B cell (primary cell): ENCODE measurements around the gene PPIP5K1. TPM values are rescaled to one million over a fixed set of nuclear protein-coding genes. Genes with fewer than 3 reads are reported as not detected.
"Not testable (repeated sequence)": the region's sequence is repeated elsewhere in the genome, so short reads cannot be mapped to it uniquely, and the experiment has no call there.

ENCODE experiments used
- ATAC-seq: fragments of 200-7000 bp; cut with Tn5 transposase; one replicate; pipeline ENCODE4 v1.10.0; 2021; ENCODE audit warnings: low read depth, mild to moderate bottlenecking, moderate number of reproducible peaks, moderate library complexity
- CTCF ChIA-PET: fragments of 350-600 bp; sonication (Branson Sonifier 250); formaldehyde crosslinking; loops from one replicate; lab custom pipeline; 2021; ENCODE audit warnings: antibody characterized with exemption, inconsistent platforms; lab: Charles Lee
- POLR2A ChIA-PET: fragments of 350-600 bp; sonication (Branson Sonifier 250); formaldehyde crosslinking; loops from one replicate; lab custom pipeline; 2021; ENCODE audit warnings: antibody characterized with exemption; lab: Charles Lee
- DNase-seq: peaks from one replicate; pipeline ENCODE4 v3.0.0; 2013
- H2AFZ ChIP-seq: 2 replicates; pipeline ENCODE4 v1.6.1; 2012; ENCODE audit warnings: mild to moderate bottlenecking, low read depth, low read length; ENCODE audit not compliant: insufficient read depth, poor library complexity, severe bottlenecking
- H3K27ac ChIP-seq, 2 donors: 1 replicate in 1 of 2; 2 replicates in 1 of 2; pipeline ENCODE4 v1.5.1; 2012 to 2013; ENCODE audit warnings: low read length in 2 of 2, mild to moderate bottlenecking in 2 of 2, moderate library complexity in 1 of 2
- H3K27me3 ChIP-seq, 4 experiments: fragments of 200-600 bp in 1 of 4; sonication (generic) in 1 of 4; replicated peaks in 1 of 4; 1 replicate in 2 of 4; 2 replicates in 2 of 4; pipeline versions ENCODE4 v1.6.1 to v1.7.0; 2013 to 2016; ENCODE audit warnings: low read length in 3 of 4, mild to moderate bottlenecking in 2 of 4, mixed read lengths in 1 of 4, moderate library complexity in 1 of 4; ENCODE audit not compliant: insufficient read depth in 4 of 4, control insufficient read depth in 3 of 4; ENCODE audit errors: control extremely low read depth in 1 of 4
- H3K36me3 ChIP-seq, 2 experiments: replicated peaks in 1 of 2; 1 replicate in 1 of 2; 2 replicates in 1 of 2; pipeline versions ENCODE4 v1.6.1 to v1.7.1; 2013; ENCODE audit warnings: low read length in 1 of 2; ENCODE audit not compliant: insufficient read depth in 2 of 2, control insufficient read depth in 1 of 2; ENCODE audit errors: control extremely low read depth in 1 of 2, extremely low read depth in 1 of 2
- H3K4me1 ChIP-seq, 2 donors: fragments of 200-600 bp in 1 of 2; sonication (generic) in 1 of 2; 1 replicate in 1 of 2; 2 replicates in 1 of 2; pipeline versions ENCODE4 v1.5.1 to v1.6.1; 2013 to 2017; ENCODE audit warnings: low read length in 2 of 2; ENCODE audit not compliant: control insufficient read depth in 2 of 2, insufficient read depth in 2 of 2
- H3K4me2 ChIP-seq: replicated peaks from 2 replicates; pipeline ENCODE3; 2012; ENCODE audit warnings: mild to moderate bottlenecking, low read depth, low read length; ENCODE audit not compliant: poor library complexity, severe bottlenecking
- H3K4me3 ChIP-seq, 5 experiments: fragments of 200-600 bp in 1 of 5; sonication (generic) in 1 of 5; 1 replicate in 3 of 5; 2 replicates in 2 of 5; pipeline versions ENCODE4 v1.5.1 to v1.7.0; 2011 to 2016; ENCODE audit warnings: low read length in 4 of 5, mild to moderate bottlenecking in 4 of 5, low read depth in 2 of 5, control low read depth in 1 of 5, moderate library complexity in 1 of 5; ENCODE audit not compliant: insufficient read depth in 1 of 5; ENCODE audit errors: control extremely low read depth in 1 of 5, extremely low read depth in 1 of 5
- H3K79me2 ChIP-seq: fragments of 200-600 bp; sonication (generic); one replicate; pipeline ENCODE4 v1.6.0; 2016; ENCODE audit warnings: low read length; ENCODE audit not compliant: control insufficient read depth, insufficient read depth
- H3K9ac ChIP-seq: fragments of 200-600 bp; sonication (generic); 2 replicates; pipeline ENCODE4 v1.6.1; 2017; ENCODE audit warnings: mild to moderate bottlenecking, low read length, moderate library complexity
- H3K9me3 ChIP-seq, 3 donors: one replicate each; pipeline versions ENCODE4 v1.6.1 to v1.7.1; 2013; ENCODE audit warnings: low read length in 2 of 3; ENCODE audit not compliant: control insufficient read depth in 2 of 3, insufficient read depth in 1 of 3; ENCODE audit errors: control extremely low read depth in 1 of 3
- H4K20me1 ChIP-seq: 2 replicates; pipeline ENCODE4 v1.6.0; 2012; ENCODE audit warnings: mild to moderate bottlenecking, low read length; ENCODE audit not compliant: insufficient read depth, control insufficient read depth, poor library complexity, severe bottlenecking
- H3K27ac Mint-ChIP-seq: one replicate; pipeline ENCODE4 v1.8.0; 2021; ENCODE audit warnings: mixed read lengths
- H3K27me3 Mint-ChIP-seq: one replicate; pipeline ENCODE4 v1.8.0; 2021; ENCODE audit warnings: mixed read lengths
- H3K4me1 Mint-ChIP-seq: one replicate; pipeline ENCODE4 v1.8.0; 2021; ENCODE audit warnings: mixed read lengths
- H3K4me3 Mint-ChIP-seq: one replicate; pipeline ENCODE4 v1.8.0; 2021; ENCODE audit warnings: mixed read lengths
- H3K9me3 Mint-ChIP-seq: one replicate; pipeline ENCODE4 v1.8.0; 2022; ENCODE audit warnings: mixed read lengths; ENCODE audit not compliant: insufficient read depth
- WGBS: methylation state at CpG from one replicate; pipeline ENCODE4 v1.1.5; 2013; ENCODE audit warnings: missing lambda C conversion rate; ENCODE audit not compliant: insufficient coverage; 5-methylcytosine and 5-hydroxymethylcytosine counted together
- intact Hi-C: fragments of 100-400 bp; cut with micrococcal nuclease; formaldehyde crosslinking; loops from one replicate; pipeline ENCODE4 v1.10.0; 2022
- polyA minus RNA-seq: library from RNA; depleted of rRNA, polyadenylated mRNA; stranded (reverse); fragments of >200 nt; gene quantifications from 2 replicates; pipeline ENCODE4 v1.2.3, GENCODE V29; 2012
- polyA plus RNA-seq: library from polyadenylated mRNA; depleted of rRNA; stranded (reverse); fragments of >200 nt; gene quantifications from 2 replicates; pipeline ENCODE4 v1.2.3, GENCODE V29; 2012
- total RNA-seq, 2 donors: library from RNA; stranded (reverse); fragments of 120-200 nt in 1 of 2; gene quantifications; 1 replicate in 1 of 2; 2 replicates in 1 of 2; pipeline versions ENCODE4 v1.2.3 to v1.2.4, GENCODE V29; 2013 to 2022

Gene PPIP5K1
- 88.9 and 94.8 TPM in 2 replicates for total RNA-seq
- 18.6 TPM for total RNA-seq (2013)
- polyA plus RNA-seq, result 40.2 and 40.6 TPM in 2 replicates
- polyA minus RNA-seq, result 35.8 and 43.4 TPM in 2 replicates

DNA sequence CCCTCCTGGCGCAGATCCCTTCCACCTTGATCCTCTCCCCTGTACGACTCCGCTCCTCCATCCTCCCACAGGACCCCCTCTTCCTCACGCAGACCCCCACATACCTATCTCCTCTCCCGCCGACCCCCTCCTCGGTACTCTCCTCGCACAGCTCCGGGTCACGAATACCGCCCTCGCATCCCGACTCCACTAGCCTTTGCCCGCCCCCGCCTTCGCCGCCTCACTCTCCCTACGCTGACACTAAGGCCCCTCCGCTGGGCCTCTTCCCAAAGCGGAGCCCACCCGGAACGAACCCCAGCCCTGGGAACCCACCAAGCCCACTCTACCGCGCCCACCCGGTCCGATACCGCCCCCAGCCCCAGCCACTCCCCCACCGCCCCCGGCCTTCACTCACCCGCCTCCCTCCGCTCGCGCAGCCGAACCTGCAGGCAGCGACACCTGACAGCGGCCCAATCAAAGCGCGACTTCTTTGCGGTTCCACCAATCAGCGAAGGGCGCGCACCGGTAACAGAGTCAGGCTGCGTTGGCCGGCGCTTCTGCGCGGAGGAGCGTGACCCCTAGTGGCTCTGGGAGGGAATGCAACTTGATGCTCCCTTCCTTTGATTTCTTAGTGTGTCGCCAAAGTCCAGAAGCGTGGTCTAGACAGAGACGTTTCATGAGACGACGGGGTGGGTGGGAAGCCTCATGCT lies at the start of gene PPIP5K1:
PPIP5K1 (minus strand) TSS at position 431 of the 689 bp plus-strand sequence. CDS start 5,704 bp downstream, outside the sequence.
- H3K9me3 Mint-ChIP-seq, H3K79me2 ChIP-seq, H3K27ac ChIP-seq, intact Hi-C loops, H2AFZ ChIP-seq, H3K9ac ChIP-seq, H3K36me3 ChIP-seq, POLR2A ChIA-PET, H3K27me3 ChIP-seq, H3K27me3 Mint-ChIP-seq, H3K4me1 ChIP-seq, DNase-seq, H3K4me1 Mint-ChIP-seq, H3K4me3 Mint-ChIP-seq, H4K20me1 ChIP-seq, H3K4me2 ChIP-seq, H3K4me3 ChIP-seq, H3K9me3 ChIP-seq, CTCF ChIA-PET, H3K27ac Mint-ChIP-seq: not testable (repeated sequence)
- peak; percentile 97 for ATAC-seq
- no CpG with 5 or more reads among the region's 54 CpGs for WGBS

DNA sequence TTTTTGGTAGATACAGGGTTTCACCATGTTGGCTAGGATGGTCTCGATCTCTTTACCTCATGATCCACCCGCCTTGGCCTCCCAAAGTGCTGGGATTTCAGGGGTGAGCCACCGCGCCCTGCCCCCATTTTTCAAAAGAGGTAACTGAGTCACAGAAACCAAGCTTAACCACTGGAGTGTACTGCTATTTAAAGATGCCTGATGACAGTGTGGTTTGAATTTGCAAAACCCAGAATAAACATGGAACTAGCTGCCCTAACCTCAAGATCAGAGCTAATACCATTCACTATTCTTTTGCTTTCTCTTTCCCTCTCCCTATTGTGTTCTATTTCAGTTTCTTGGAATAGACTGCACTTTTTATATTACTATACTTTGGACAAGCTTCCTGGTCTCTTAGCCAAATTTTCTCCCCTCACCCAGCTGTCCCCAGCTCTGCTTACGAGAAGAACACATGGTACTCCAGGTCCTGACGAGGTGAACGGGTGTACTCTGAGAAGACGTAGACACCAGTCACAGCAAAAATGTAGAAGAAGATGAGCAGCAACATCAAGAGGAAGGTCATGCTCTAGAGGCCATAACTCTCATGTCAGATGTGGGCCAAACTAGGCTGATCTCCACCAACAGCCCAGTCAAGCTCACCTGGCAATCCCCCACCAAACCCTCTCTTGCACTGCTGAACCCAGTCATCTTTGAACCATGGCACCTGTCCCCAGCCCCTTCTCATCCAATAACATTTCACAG lies 48.6 kb upstream of the PPIP5K1 start:
- H4K20me1 ChIP-seq, H3K4me2 ChIP-seq, H3K4me1 ChIP-seq, POLR2A ChIA-PET, H2AFZ ChIP-seq, H3K27ac ChIP-seq, H3K9ac ChIP-seq, H3K27me3 Mint-ChIP-seq, H3K27me3 ChIP-seq, H3K9me3 ChIP-seq, H3K9me3 Mint-ChIP-seq, H3K36me3 ChIP-seq, intact Hi-C loops, H3K4me3 ChIP-seq, H3K4me3 Mint-ChIP-seq, DNase-seq, H3K4me1 Mint-ChIP-seq, ATAC-seq, H3K79me2 ChIP-seq: not testable (repeated sequence)
- peak overlapping the region; percentile 32 for H3K27ac Mint-ChIP-seq
- 80% methylated on average over 4 of the region's 8 CpGs for WGBS
- CTCF ChIA-PET, result interaction anchor here (0.7 kb wide), 1 partner anchor 81 kb away, joined by 4 read pairs; no protein-coding TSS in a partner anchor

DNA sequence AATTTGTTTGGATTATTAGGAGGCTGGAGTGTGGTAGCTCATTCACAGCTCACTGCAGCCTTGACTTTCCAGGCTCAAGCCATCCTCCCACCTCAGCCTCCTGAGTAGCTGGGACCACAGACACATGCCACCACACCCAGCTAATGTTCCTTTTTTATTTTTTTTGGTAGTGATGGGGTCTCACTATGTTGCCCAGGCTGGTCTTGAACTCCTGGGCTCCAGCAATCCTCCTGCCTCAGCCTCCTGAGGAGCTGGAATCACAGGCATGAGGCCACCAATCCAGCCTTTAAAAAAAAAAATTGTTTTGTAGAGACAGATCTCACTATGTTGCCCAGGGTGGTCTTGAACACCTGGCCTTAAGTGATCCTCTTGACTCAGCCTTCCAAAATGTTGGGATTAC lies 36.9 kb upstream of the PPIP5K1 start:
- H3K27ac Mint-ChIP-seq, H2AFZ ChIP-seq, H3K79me2 ChIP-seq, DNase-seq, H4K20me1 ChIP-seq, CTCF ChIA-PET, ATAC-seq, H3K4me3 ChIP-seq, H3K9me3 ChIP-seq, H3K27ac ChIP-seq, intact Hi-C loops, H3K4me3 Mint-ChIP-seq, H3K27me3 Mint-ChIP-seq, POLR2A ChIA-PET, H3K4me2 ChIP-seq, H3K9ac ChIP-seq, H3K4me1 ChIP-seq, H3K27me3 ChIP-seq, H3K4me1 Mint-ChIP-seq, H3K9me3 Mint-ChIP-seq, H3K36me3 ChIP-seq: not testable (repeated sequence)
